Upper lobe of right lung (tissue), 1 donor: ENCODE results near the gene C2orf76. TPM values are rescaled to one million over a fixed set of nuclear protein-coding genes. Genes with fewer than 3 reads are reported as not detected.

Experiments
- ATAC-seq: fragments of 200-7000 bp; cut with Tn5 transposase; one replicate; pipeline ENCODE4 v1.9.1; 2020; ENCODE audit warnings: mild to moderate bottlenecking, moderate library complexity
- DNase-seq: peaks from one replicate; pipeline ENCODE4 v3.0.0-alpha.2; 2020
- H3K27ac ChIP-seq: fragments of 200-600 bp; one replicate; pipeline ENCODE4 v1.8.0; 2022
- H3K27me3 ChIP-seq: fragments of 200-600 bp; one replicate; pipeline ENCODE4 v1.8.0; 2022; ENCODE audit warnings: mild to moderate bottlenecking
- H3K36me3 ChIP-seq: fragments of 200-600 bp; one replicate; pipeline ENCODE4 v1.8.0; 2022
- H3K4me1 ChIP-seq: fragments of 200-600 bp; one replicate; pipeline ENCODE4 v1.8.0; 2022
- H3K4me3 ChIP-seq: fragments of 200-600 bp; one replicate; pipeline ENCODE4 v1.8.0; 2022; ENCODE audit warnings: mild to moderate bottlenecking
- H3K9me3 ChIP-seq: fragments of 200-600 bp; one replicate; pipeline ENCODE4 v1.8.0; 2022
- CTCF ChIP-seq: fragments of 200-600 bp; IDR thresholded peaks from one replicate; pipeline ENCODE4 v1.8.0; 2022; ENCODE audit warnings: antibody characterized with exemption
- intact Hi-C: fragments of 100-400 bp; cut with DNase I; formaldehyde crosslinking; loops from one replicate; pipeline ENCODE4 v1.11.0; 2022
- total RNA-seq: library from RNA; stranded (reverse); fragmentation: NEBNext Ultra II Directional; extraction: Animal tissue kit (Norgen Biotek cat#: 25700); gene quantifications from one replicate; pipeline ENCODE4 v1.2.1, GENCODE V29; 2021
- donor health status: DM: no; HTN: yes; CAD: no; lungs with severe emphysema.

The C2orf76 gene
- total RNA-seq, 1 donor from 2014 or later, result 11.8 TPM

- DNase-seq (no peak), ATAC-seq (no peak)
- intact Hi-C loops, result no loop called here
- no peaks in the 10 kb centered on the region for H3K9me3 ChIP-seq
- H3K27me3 ChIP-seq, result no peaks in the 10 kb centered on the region
- H3K27ac ChIP-seq, result no peak overlapping the region
- H3K4me1 ChIP-seq, result no peaks in the 10 kb centered on the region
- no peak overlapping the region for H3K4me3 ChIP-seq
- TF ChIP-seq CTCF, result no peak
- no peaks in the 10 kb centered on the region for H3K36me3 ChIP-seq
Measured at GRCh38 chr2:119259296-119259860, 107.3 kb downstream of the C2orf76 start.

GRCh38 chr2:119257198-119257597 is 109.4 kb downstream of the C2orf76 start:
- Histone ChIP-seq H3K9me3 (no peaks in the 10 kb centered on the region), H3K27me3 (no peaks in the 10 kb centered on the region), H3K4me3 (no peak overlapping the region), H3K36me3 (no peaks in the 10 kb centered on the region), H3K4me1 (no peaks in the 10 kb centered on the region), H3K27ac (no peak overlapping the region)
- TF ChIP-seq CTCF, result no peak
- no peak for DNase-seq
- ATAC-seq, result no peak
- intact Hi-C loops, result no loop called here

GRCh38 chr2:119256582-119256921 is 110.1 kb downstream of the C2orf76 start:
- intact Hi-C loops, result no loop called here
- DNase-seq (no peak), ATAC-seq (no peak)
- H3K9me3 ChIP-seq, result no peaks in the 10 kb centered on the region
- no peaks in the 10 kb centered on the region for H3K4me1 ChIP-seq
- no peaks in the 10 kb centered on the region for H3K36me3 ChIP-seq
- H3K4me3 ChIP-seq, result no peak overlapping the region
- TF ChIP-seq CTCF, result no peak
- no peaks in the 10 kb centered on the region for H3K27me3 ChIP-seq
- H3K27ac ChIP-seq, result no peak overlapping the region

GRCh38 chr2:119255760-119256581 is 110.7 kb downstream of the C2orf76 start:
- Histone ChIP-seq H3K27me3 (no peaks in the 10 kb centered on the region), H3K9me3 (no peaks in the 10 kb centered on the region), H3K27ac (no peak overlapping the region), H3K4me3 (no peak overlapping the region), H3K4me1 (no peaks in the 10 kb centered on the region), H3K36me3 (no peaks in the 10 kb centered on the region)
- no peak for ATAC-seq
- DNase-seq, result no peak
- no peak for TF ChIP-seq CTCF
- intact Hi-C loops, result no loop called here

GRCh38 chr2:119254601-119255080 is 112.0 kb downstream of the C2orf76 start:
- no peaks in the 10 kb centered on the region for H3K36me3 ChIP-seq
- no peak for TF ChIP-seq CTCF
- no peak overlapping the region for H3K4me3 ChIP-seq

More at GRCh38 chr2:119254601-119255080, 112.0 kb downstream of the C2orf76 start:
- no peaks in the 10 kb centered on the region for H3K9me3 ChIP-seq
- DNase-seq (no peak), ATAC-seq (no peak)
- no peaks in the 10 kb centered on the region for H3K4me1 ChIP-seq
- intact Hi-C loops, result no loop called here
- no peaks in the 10 kb centered on the region for H3K27me3 ChIP-seq
- no peak overlapping the region for H3K27ac ChIP-seq
